ENCODE measurements around the gene CEACAM21. TPM values are rescaled to one million over a fixed set of nuclear protein-coding genes. Genes with fewer than 3 reads are reported as not detected.

CEACAM21 gene
- polyA plus RNA-seq, 2 of the 4 experiments (the other 2 are of a cell fraction) = not detected

GRCh38 chr19:41553804-41554203 lies 22.2 kb upstream of the CEACAM21 start:
- ATAC-seq = no peak
- FAIRE-seq = peak; percentile 99
- no peaks in the 10 kb centered on the region for H3K4me1 ChIP-seq
- DNase-seq (ENCODE audit: low read depth in 1 of 2, low spot score in 1 of 2) = no peak
- TF ChIP-seq ZC3H11A (IDR thresholded peaks at IDR 0.05) (0 out of 2 replicates have a peak, but pooled peaks have one; percentile 5), RNF2 (IDR thresholded peaks at IDR 0.05; ENCODE audit: borderline replicate concordance, low read depth) (peak; percentile 13; the same call in 1 of the 2 replicates), HDAC2 (IDR thresholded peaks at IDR 0.05) (no peak), CBX8 (IDR thresholded peaks at IDR 0.05) (peak; percentile 54)
- H3K4me3 ChIP-seq = no peak overlapping the region
- no peak overlapping the region for H3K4me2 ChIP-seq
- H3K27ac ChIP-seq = no peak overlapping the region
- 30% methylated on average over 4 of the region's 4 CpGs for WGBS (ENCODE audit: missing lambda C conversion rate)
- ChIA-PET CTCF (interaction anchor here (1.1 to 43.4 kb wide), 7 partner anchors 9 to 153 kb away, joined by 3 to 1358 read pairs (median 6); partner anchors contain the start of genes CEACAM21 and ERICH4), POLR2A (no interaction called here)
- no peaks in the 10 kb centered on the region for H3K9me3 ChIP-seq

- no peaks in the 10 kb centered on the region for H3K4me1 ChIP-seq
- DNase-seq (ENCODE audit: low read depth in 1 of 2, low spot score in 1 of 2) (no peak), ATAC-seq (no peak), FAIRE-seq (no peak)
- POLR2A ChIA-PET = no interaction called here
- CTCF ChIA-PET = interaction anchor here (0.8 to 43.4 kb wide), 6 partner anchors 8 to 152 kb away, joined by 3 to 1358 read pairs (median 38); partner anchors contain the start of genes CEACAM21 and ERICH4
- no peak overlapping the region for H3K4me2 ChIP-seq
- TF ChIP-seq HOXB5 (CRISPR knock-in tag; IDR thresholded peaks at IDR 0.05) (no peak), RNF2 (IDR thresholded peaks at IDR 0.05; ENCODE audit: borderline replicate concordance, low read depth) (no peak), TFCP2L1 (CRISPR knock-in tag; IDR thresholded peaks at IDR 0.05) (no peak), KDM5A (IDR thresholded peaks at IDR 0.05) (no peak), ELK1 (IDR thresholded peaks at IDR 0.05; ENCODE audit: low read depth, low read length) (no peak)
- no peaks in the 10 kb centered on the region for H3K9me3 ChIP-seq
- no peak overlapping the region for H3K27ac ChIP-seq
- no peak overlapping the region for H3K4me3 ChIP-seq
These were observed 21.1 kb upstream of the CEACAM21 start for GRCh38 chr19:41554907-41555306.

GRCh38 chr19:41555748-41556147 lies 20.2 kb upstream of the CEACAM21 start:
- no peak for FAIRE-seq
- TF ChIP-seq HOXB5 (CRISPR knock-in tag; IDR thresholded peaks at IDR 0.05) = no peak
- no peak for TF ChIP-seq REST (IDR thresholded peaks at IDR 0.05)
- TF ChIP-seq PHF8 (IDR thresholded peaks at IDR 0.05; ENCODE audit: borderline replicate concordance, low read depth) = no peak
- 0 out of 2 replicates have a peak, but pooled peaks have one; percentile 71 for TF ChIP-seq CBX8 (IDR thresholded peaks at IDR 0.05)
- peak in 1 of 2 experiments; percentile 22; a peak in 1 of 6 replicates for ATAC-seq
- Histone ChIP-seq H3K4me2 (no peak overlapping the region), H3K27ac (no peak overlapping the region), H3K4me3 (no peak overlapping the region), H3K4me1 (no peaks in the 10 kb centered on the region), H3K9me3 (no peaks in the 10 kb centered on the region)
- POLR2A ChIA-PET = interaction anchor here (1.2 kb wide), 1 partner anchor 117 kb away, joined by 3 read pairs; no protein-coding TSS in a partner anchor
- no peak for DNase-seq (ENCODE audit: low read depth in 1 of 2, low spot score in 1 of 2)
- WGBS (ENCODE audit: missing lambda C conversion rate) = 3% methylated on average over 3 of the region's 3 CpGs
- CTCF ChIA-PET = interaction anchor here (0.9 to 43.4 kb wide), 4 partner anchors 17 to 239 kb away, joined by 3 to 1358 read pairs (median 578); partner anchors contain the start of gene CEACAM21

- CTCF ChIA-PET = interaction anchor here (0.6 to 43.4 kb wide), 84 partner anchors 11 to 834 kb away, joined by 3 to 1358 read pairs (median 4); partner anchors contain the start of genes B3GNT8, B9D2, CEACAM21 and DMAC2
- H3K4me1 ChIP-seq = peaks cover 13% of the 10 kb centered on the region; the same call in 2 of the 3 replicates
- ATAC-seq (peak in 1 of 2 experiments; percentile 28; a peak in 2 of 6 replicates), DNase-seq (ENCODE audit: low read depth in 1 of 2, low spot score in 1 of 2) (peak in 1 of 2 experiments; percentile 35), FAIRE-seq (no peak)
- 18% methylated on average over 19 of the region's 19 CpGs for WGBS (ENCODE audit: missing lambda C conversion rate)
- no peak overlapping the region for H3K4me3 ChIP-seq
- H3K4me2 ChIP-seq = peak overlapping the region; percentile 64
- H3K9me3 ChIP-seq = peaks cover 6% of the 10 kb centered on the region; the same call in 1 of the 3 replicates
- no peak overlapping the region for H3K27ac ChIP-seq
- no peak for TF ChIP-seq PHF8 (IDR thresholded peaks at IDR 0.05; ENCODE audit: borderline replicate concordance, low read depth)
- peak; percentile 93 for TF ChIP-seq ZC3H11A (IDR thresholded peaks at IDR 0.05)
- TF ChIP-seq JUNB (IDR thresholded peaks at IDR 0.05) = no peak
- POLR2A ChIA-PET = interaction anchor here (1.2 to 1.6 kb wide), 3 partner anchors 115 to 200 kb away, joined by 5 to 10 read pairs (median 9); partner anchors contain the start of genes B9D2 and DMAC2
These were observed 12.0 kb upstream of the CEACAM21 start for GRCh38 chr19:41563854-41564514.

All from A549 (cell line).